ENCODE results near the gene HECW1. TPM values are rescaled to one million over a fixed set of nuclear protein-coding genes. Genes with fewer than 3 reads are reported as not detected.

The HECW1 gene
- total RNA-seq, 2 donors from 2014 or later: 0.04 TPM; not detected in 1

DNA sequence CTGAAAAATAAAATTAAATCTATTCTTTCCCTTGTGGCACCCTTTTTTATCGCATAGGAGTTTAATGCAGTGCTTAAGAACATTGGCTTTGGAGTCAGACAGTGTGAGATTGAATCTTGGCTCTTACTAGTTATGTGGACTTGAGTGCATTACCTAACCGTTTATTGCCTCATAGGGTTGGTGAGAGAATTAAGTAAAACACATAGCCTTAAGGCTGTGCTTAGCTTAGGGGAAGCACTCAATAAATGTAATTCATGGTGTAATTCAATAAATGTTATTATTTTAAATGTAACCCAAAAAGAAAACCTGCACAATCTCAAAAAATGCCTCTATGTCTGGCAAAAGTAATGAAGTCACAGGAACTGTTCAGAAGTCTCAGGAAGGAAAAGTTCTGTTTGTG, 473.1 kb downstream of the HECW1 start:
- Histone ChIP-seq H3K27ac (no peak overlapping the region), H3K27me3 (no peaks in the 10 kb centered on the region)

DNA sequence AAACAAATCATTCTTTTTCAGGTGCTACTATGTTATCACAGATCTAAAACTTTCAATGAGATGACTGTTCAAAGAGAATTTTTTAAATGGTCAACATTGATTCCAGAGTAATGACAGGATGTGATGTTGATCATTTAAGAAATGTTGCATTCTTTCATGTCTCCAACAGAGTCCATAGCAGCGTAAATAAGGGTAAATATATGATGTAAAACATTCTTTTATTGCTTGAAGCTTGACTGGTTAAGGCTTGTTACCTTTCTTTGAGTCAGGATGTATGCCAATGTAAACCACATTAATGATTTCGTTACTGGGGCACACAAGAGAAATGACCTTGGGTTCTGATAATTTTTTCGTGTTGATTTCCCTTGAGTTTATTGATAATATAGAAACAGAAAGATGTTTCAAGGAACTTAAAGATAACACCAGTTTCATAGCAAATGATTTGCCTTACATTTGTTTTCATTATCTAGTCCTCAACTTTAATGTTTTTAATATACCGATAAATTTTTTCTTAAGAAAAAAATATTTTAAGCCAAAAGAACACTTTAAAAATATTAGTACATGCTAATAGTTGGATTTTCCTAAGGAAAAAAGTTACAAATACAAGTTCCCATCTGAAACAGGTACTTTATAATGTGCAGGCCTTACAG, 473.9 kb downstream of the HECW1 start:
- Histone ChIP-seq H3K4me3 (no peak overlapping the region), H3K36me3 (no peaks in the 10 kb centered on the region), H3K4me1 (peaks cover 0 to 33% of the 10 kb centered on the region in 2 donors), H3K27ac (no peak overlapping the region), H3K9me3 (no peaks in the 10 kb centered on the region), H3K27me3 (no peaks in the 10 kb centered on the region)
- no peak for DNase-seq (ENCODE audit: low spot score)
- TF ChIP-seq, protein P1, sequence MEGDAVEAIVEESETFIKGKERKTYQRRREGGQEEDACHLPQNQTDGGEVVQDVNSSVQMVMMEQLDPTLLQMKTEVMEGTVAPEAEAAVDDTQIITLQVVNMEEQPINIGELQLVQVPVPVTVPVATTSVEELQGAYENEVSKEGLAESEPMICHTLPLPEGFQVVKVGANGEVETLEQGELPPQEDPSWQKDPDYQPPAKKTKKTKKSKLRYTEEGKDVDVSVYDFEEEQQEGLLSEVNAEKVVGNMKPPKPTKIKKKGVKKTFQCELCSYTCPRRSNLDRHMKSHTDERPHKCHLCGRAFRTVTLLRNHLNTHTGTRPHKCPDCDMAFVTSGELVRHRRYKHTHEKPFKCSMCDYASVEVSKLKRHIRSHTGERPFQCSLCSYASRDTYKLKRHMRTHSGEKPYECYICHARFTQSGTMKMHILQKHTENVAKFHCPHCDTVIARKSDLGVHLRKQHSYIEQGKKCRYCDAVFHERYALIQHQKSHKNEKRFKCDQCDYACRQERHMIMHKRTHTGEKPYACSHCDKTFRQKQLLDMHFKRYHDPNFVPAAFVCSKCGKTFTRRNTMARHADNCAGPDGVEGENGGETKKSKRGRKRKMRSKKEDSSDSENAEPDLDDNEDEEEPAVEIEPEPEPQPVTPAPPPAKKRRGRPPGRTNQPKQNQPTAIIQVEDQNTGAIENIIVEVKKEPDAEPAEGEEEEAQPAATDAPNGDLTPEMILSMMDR (IDR thresholded peaks at IDR 0.05): no peak

More for the DNA sequence above, 473.1 kb downstream of the HECW1 start:
- no peak for DNase-seq (ENCODE audit: low spot score)
- H3K4me3 ChIP-seq: no peak overlapping the region
- H3K4me1 ChIP-seq: peaks cover 0 to 27% of the 10 kb centered on the region in 2 donors
- no peaks in the 10 kb centered on the region for H3K36me3 ChIP-seq
- no peaks in the 10 kb centered on the region for H3K9me3 ChIP-seq
- TF ChIP-seq, protein P1 (IDR thresholded peaks at IDR 0.05): no peak

DNA sequence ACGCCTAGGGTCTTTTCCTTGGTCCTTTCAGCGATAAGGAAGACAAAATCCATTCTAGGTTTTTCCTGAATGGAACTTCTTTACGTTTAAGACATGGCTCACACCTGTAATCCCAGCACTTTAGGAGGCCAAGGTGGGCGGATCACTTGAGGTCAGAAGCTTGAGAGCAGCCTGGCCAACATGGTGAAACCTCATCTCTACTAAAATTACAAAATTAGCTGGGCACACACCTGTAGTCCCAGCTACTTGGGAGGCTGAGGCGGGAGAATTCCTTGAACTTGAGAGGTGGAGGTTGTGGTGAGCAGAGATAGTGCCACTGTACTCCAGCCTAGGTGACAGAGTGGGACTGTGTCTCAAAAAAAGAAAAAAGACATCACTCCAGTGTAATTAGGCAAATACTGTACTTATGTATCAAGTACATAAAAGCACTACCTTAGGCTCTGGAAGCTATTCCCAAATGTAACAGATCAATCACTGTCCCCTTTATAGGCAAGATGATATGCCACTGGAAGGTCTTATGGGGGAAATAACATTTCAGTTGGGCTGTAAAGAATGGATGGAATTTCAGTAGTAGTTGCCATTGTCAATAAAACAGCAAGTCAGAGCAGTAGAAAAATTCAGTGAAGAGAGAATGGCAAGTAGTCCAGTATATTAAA, 476.2 kb downstream of the HECW1 start:
- Histone ChIP-seq H3K9me3 (no peaks in the 10 kb centered on the region), H3K4me1 (peaks cover 0 to 28% of the 10 kb centered on the region in 2 donors), H3K27ac (no peak overlapping the region), H3K36me3 (no peaks in the 10 kb centered on the region), H3K27me3 (no peaks in the 10 kb centered on the region), H3K4me3 (no peak overlapping the region)
- no peak for DNase-seq (ENCODE audit: low spot score)
- TF ChIP-seq, protein P1 (IDR thresholded peaks at IDR 0.05): no peak

DNA sequence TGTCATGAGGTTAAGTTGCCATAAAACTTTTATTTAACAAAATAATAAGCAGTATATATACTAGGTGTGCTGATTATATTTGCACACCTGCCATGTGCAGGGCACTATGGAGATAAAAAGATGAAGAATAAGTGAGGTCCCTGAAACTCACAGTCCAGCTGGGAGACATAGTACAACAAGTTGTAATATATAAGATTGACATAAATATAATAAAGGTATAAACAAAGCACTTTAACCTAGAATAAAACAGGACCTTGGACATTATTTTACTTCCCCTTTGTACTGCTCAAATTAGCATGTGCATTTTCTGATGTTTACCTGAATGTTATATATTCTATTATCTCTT, 476.7 kb downstream of the HECW1 start:
- TF ChIP-seq, protein P1 (IDR thresholded peaks at IDR 0.05): no peak
- H3K4me1 ChIP-seq: peaks cover 0 to 26% of the 10 kb centered on the region in 2 donors

DNA sequence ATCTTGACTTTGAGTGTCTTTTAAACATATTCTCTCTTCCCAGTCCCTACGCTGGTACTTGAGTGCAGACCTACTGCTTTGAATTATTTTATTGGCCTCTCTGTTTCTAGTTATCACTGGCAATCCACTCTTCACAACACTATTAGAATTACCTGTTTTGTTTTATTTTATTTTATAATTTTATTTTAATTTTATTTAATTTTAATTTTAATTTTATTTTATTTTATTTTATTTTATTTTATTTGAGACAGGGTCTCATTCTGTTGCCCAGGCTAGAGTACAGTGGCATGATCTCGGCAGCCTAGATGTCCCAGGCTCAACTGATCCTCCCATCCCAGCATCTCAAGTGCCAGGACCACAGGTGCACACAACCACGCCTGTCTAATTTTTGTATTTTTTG, 477.3 kb downstream of the HECW1 start:
- H3K4me3 ChIP-seq: no peak overlapping the region
- no peaks in the 10 kb centered on the region for H3K36me3 ChIP-seq
- no peak for DNase-seq (ENCODE audit: low spot score)
- TF ChIP-seq, protein P1 (IDR thresholded peaks at IDR 0.05): no peak
- no peaks in the 10 kb centered on the region for H3K27me3 ChIP-seq
- no peak overlapping the region for H3K27ac ChIP-seq
- no peaks in the 10 kb centered on the region for H3K9me3 ChIP-seq
- peaks cover 0 to 20% of the 10 kb centered on the region in 2 donors for H3K4me1 ChIP-seq

More for the DNA sequence above, 476.7 kb downstream of the HECW1 start:
- no peak for DNase-seq (ENCODE audit: low spot score)
- H3K9me3 ChIP-seq: no peaks in the 10 kb centered on the region
- no peak overlapping the region for H3K4me3 ChIP-seq
- no peak overlapping the region for H3K27ac ChIP-seq
- H3K36me3 ChIP-seq: no peaks in the 10 kb centered on the region
- H3K27me3 ChIP-seq: no peaks in the 10 kb centered on the region

All from right atrium auricular region (tissue), 2 donors.